AG04450 (cell line): Measurements from ENCODE around the gene APMAP. TPM values are rescaled to one million over a fixed set of nuclear protein-coding genes. Genes with fewer than 3 reads are reported as not detected.

ENCODE experiments used
- CTCF ChIA-PET: fragments of 300-600, 350-600 bp; formaldehyde crosslinking; extraction: SDS; loops from one replicate; lab custom pipeline; 2022; ENCODE audit warnings: antibody characterized with exemption, inconsistent platforms; lab: Charles Lee
- POLR2A ChIA-PET: fragments of 350-600 bp; formaldehyde crosslinking; extraction: SDS; loops from one replicate; lab custom pipeline; 2021; ENCODE audit warnings: antibody characterized with exemption, inconsistent platforms; lab: Yijun Ruan, JAX
- DNase-seq: peaks from one replicate; pipeline ENCODE4 v3.0.0-alpha.2; 2011; ENCODE audit warnings: low read depth, low spot score
- H3K27ac ChIP-seq: one replicate; pipeline ENCODE4 v1.5.1; 2012; ENCODE audit warnings: low read depth, low read length, control low read depth
- H3K27me3 ChIP-seq: one replicate; pipeline ENCODE4 v1.6.0; 2012; ENCODE audit warnings: low read length; ENCODE audit not compliant: control insufficient read depth, insufficient read depth
- H3K4me3 ChIP-seq: 2 replicates; pipeline ENCODE4 v1.5.1; 2011; ENCODE audit warnings: mild to moderate bottlenecking, low read depth, low read length, control low read depth
- H3K9me3 ChIP-seq: 2 replicates; pipeline ENCODE4 v1.5.1; 2012; ENCODE audit warnings: low read length; ENCODE audit not compliant: control insufficient read depth, insufficient read depth
- polyA plus RNA-seq: library from polyadenylated mRNA; depleted of rRNA; stranded (reverse); fragments of >200 nt; gene quantifications from 2 replicates; pipeline ENCODE4 v1.2.3, GENCODE V29; 2011
- TF ChIP-seq, protein P1 (sequence below): IDR thresholded peaks from 2 replicates; pipeline ENCODE4 v1.5.1; 2011; ENCODE audit warnings: low read depth, low read length, control low read depth, inconsistent platforms

Gene APMAP
- polyA plus RNA-seq, 1 experiment = 94.5 TPM

DNA sequence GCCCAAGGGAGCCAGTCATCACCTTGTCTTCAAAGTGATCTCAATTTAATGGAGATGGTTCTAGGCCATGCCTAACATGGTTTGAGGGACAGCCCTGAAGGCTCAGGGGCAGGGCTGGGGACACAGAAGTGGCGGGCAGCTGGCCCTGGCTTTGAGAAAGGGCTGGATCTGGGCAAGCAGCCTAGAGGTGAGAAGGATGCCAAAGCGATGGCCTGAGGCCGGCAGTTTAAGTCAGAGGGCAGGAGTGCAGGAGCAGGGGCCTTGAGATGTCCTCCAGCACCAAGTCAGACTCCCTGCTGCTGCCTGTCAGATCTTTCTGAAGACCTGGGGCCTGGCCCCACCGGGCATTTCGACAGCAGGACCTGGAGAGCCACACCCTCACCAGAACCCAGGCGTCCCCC lies 28.4 kb upstream of the APMAP start:
- Histone ChIP-seq H3K4me3 (no peak overlapping the region), H3K9me3 (no peaks in the 10 kb centered on the region), H3K27ac (no peak overlapping the region), H3K27me3 (peaks cover 11% of the 10 kb centered on the region)
- TF ChIP-seq, protein P1, sequence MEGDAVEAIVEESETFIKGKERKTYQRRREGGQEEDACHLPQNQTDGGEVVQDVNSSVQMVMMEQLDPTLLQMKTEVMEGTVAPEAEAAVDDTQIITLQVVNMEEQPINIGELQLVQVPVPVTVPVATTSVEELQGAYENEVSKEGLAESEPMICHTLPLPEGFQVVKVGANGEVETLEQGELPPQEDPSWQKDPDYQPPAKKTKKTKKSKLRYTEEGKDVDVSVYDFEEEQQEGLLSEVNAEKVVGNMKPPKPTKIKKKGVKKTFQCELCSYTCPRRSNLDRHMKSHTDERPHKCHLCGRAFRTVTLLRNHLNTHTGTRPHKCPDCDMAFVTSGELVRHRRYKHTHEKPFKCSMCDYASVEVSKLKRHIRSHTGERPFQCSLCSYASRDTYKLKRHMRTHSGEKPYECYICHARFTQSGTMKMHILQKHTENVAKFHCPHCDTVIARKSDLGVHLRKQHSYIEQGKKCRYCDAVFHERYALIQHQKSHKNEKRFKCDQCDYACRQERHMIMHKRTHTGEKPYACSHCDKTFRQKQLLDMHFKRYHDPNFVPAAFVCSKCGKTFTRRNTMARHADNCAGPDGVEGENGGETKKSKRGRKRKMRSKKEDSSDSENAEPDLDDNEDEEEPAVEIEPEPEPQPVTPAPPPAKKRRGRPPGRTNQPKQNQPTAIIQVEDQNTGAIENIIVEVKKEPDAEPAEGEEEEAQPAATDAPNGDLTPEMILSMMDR = no peak
- ChIA-PET POLR2A (no interaction called here), CTCF (no interaction called here)
- no peak for DNase-seq

DNA sequence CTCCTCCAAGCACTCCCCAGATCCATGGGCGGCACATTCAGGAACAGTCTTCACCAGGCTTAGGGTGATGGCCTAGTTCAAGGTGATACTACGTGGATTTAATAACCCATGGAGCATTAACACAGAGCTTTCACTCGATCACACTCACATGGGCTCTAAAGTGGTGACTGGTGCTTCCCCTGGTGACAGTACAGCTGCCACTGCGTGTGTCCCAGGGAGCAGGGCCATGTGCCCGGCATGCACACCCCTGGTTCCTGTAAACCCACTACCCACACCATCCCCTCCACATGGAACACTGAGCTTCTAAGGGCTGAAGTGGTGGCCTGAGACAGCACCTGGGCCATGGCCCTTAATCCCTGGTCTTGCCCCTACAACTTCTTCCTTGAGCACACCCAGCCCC lies 27.8 kb upstream of the APMAP start:
- POLR2A ChIA-PET = no interaction called here
- Histone ChIP-seq H3K27ac (no peak overlapping the region), H3K27me3 (peaks cover 11% of the 10 kb centered on the region), H3K4me3 (no peak overlapping the region), H3K9me3 (no peaks in the 10 kb centered on the region)
- no peak for DNase-seq
- CTCF ChIA-PET = no interaction called here
- TF ChIP-seq, protein P1 = no peak

DNA sequence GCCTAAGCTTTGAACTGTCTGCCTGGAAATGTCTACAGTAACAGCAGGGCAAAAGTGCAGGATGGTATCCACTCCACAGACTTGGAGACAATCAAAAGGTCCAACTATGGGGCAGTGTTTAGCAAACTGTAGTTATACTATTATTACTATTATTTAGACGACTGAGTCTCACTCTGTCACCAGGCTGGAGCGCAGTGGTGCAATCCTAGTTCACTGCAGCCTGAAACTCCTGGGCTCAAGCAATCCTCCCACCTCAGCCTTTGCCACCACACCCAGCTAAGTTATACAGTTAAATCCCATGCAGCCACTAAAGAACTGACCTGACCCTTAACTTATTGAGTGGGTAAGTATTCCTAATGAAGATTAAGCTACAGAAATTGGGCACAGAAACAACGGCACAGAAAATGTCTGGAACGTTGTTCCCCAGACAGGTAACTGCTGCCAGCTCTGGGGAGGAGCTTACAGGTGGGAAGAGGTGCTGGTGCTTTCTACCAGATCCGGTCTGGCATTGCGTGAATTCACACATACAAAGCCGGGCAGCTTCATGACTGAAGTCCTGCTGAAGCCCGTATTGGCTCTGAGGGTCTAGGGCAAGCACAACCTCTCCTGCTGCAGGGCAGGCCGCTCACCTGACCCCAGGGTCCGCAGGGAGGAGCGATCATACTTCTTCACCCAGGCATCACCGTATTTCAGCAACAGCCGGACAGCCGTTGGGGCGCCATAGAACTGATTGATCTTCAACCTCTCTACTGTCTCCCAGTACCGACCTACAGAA lies 27.0 kb upstream of the APMAP start:
- no peak overlapping the region for H3K27ac ChIP-seq
- peaks cover 11% of the 10 kb centered on the region for H3K27me3 ChIP-seq
- POLR2A ChIA-PET = no interaction called here
- no peak overlapping the region for H3K4me3 ChIP-seq
- no peak for DNase-seq
- CTCF ChIA-PET = no interaction called here
- TF ChIP-seq, protein P1 = no peak
- no peaks in the 10 kb centered on the region for H3K9me3 ChIP-seq

DNA sequence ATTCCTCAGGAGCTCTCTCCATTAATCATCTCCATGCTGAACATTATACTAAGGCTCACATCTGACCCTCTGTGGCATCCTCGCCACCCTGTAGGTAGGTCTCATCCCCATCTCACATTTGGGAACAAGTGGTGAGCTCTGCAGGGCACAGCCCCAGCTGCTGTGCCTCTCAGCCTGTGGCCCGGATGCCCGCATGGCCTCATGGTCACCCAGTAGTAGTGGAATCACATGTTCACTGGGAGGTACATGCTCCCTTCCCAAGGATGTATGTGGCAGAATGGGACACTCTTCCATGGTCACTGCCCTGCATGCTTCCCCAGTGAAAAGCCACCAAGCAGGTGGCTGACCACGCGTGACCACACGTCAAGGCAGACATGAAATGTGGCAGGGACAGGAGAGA lies 26.3 kb upstream of the APMAP start:
- Histone ChIP-seq H3K27ac (no peak overlapping the region), H3K27me3 (peaks cover 9% of the 10 kb centered on the region), H3K4me3 (no peak overlapping the region), H3K9me3 (no peaks in the 10 kb centered on the region)
- no peak for DNase-seq
- TF ChIP-seq, protein P1 = no peak
- POLR2A ChIA-PET = no interaction called here
- CTCF ChIA-PET = no interaction called here

DNA sequence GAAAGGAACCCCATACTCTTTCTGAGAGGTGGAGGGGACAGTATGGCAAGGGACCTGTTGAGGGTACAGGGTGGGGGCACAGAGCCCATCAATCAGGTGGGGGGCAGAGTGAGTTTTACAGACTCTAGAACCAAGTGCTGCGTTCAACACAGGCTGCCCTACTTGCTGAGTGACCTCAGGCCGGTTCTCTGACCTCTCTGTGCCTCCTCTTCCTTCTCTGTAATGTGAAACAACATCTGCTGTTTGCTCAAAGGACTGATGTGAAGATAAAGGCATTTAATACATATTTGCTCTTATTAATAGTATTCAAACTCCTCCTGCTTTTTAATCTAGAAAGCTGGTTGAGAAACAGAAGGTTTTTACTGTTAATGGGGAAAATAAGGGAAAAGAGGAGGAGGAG lies 25.9 kb upstream of the APMAP start:
- Histone ChIP-seq H3K4me3 (no peak overlapping the region), H3K27me3 (peaks cover 9% of the 10 kb centered on the region), H3K27ac (no peak overlapping the region), H3K9me3 (no peaks in the 10 kb centered on the region)
- CTCF ChIA-PET = no interaction called here
- DNase-seq = no peak
- TF ChIP-seq, protein P1 = no peak
- POLR2A ChIA-PET = no interaction called here
